C1 segment of cervical spinal cord (tissue), 14 donors: ENCODE data around the gene ZSCAN5A.
"Not testable (repeated sequence)": the region's sequence is repeated elsewhere in the genome, so short reads cannot be mapped to it uniquely, and the experiment has no call there.

Experiments
- DNase-seq, 14 donors: peaks; one replicate each; lab custom pipeline; 2025; lab: John Stamatoyannopoulos, UW

Gene ZSCAN5A

GRCh38 chr19:56210036-56210435 is 104.6 kb downstream of the ZSCAN5A start:
- not testable (repeated sequence) for DNase-seq

GRCh38 chr19:56209091-56209490 is 105.5 kb downstream of the ZSCAN5A start:
- DNase-seq, result no peak

GRCh38 chr19:56207581-56207980 is 107.1 kb downstream of the ZSCAN5A start:
- DNase-seq, result not testable (repeated sequence)

DNA sequence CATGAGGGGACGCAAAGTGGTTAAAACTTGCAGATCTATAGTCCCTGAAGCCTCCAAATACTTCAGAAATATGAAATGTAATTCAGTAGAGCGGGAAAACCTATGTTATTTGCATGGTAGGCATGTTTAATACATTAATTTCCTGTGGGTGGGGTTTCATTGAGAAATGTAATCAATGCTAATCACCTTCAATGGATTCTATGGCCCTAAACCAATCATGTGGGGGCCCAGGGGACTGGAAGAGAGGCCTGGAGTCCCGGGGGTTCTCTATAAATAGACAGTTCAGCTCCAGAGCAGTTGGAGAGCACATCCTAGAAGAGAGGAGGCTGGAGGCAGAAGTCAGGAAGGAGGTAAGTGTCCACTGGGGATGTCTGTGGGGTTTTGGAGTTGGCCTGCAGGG is 112.7 kb downstream of the ZSCAN5A start, which contains the start of gene ZSCAN5C:
TSS of gene ZSCAN5C (plus strand) at position 301 of the 400 bp plus-strand sequence. CDS start 3,641 bp downstream, outside the sequence.
- no peak for DNase-seq

- DNase-seq, result no peak
These were observed 115.0 kb downstream of the ZSCAN5A start for GRCh38 chr19:56199687-56200086.

DNA sequence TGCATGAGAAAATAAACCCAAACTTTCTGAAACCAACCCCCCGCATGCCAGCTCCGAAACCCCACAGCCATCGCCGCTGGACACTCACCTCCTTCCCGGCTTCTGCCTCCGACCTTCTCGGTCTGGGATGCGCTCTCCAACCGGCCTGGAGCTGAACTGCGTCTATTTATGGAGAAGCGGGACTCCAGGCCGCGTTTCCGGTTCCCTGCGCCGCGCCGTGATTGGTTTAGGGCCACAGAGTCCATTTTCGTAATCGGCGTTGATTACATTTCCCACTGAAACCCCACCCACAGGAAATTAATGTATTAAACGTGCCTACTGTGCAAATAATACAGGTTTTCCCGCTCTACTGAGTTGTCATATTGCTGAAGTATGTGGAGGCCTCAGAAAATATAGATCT is 117.0 kb downstream of the ZSCAN5A start, which contains the start of gene ZSCAN5B:
TSS of gene ZSCAN5B (minus strand) at position 138 of the 400 bp plus-strand sequence. CDS start 4,731 bp downstream, outside the sequence.
- DNase-seq, result not testable (repeated sequence)

DNA sequence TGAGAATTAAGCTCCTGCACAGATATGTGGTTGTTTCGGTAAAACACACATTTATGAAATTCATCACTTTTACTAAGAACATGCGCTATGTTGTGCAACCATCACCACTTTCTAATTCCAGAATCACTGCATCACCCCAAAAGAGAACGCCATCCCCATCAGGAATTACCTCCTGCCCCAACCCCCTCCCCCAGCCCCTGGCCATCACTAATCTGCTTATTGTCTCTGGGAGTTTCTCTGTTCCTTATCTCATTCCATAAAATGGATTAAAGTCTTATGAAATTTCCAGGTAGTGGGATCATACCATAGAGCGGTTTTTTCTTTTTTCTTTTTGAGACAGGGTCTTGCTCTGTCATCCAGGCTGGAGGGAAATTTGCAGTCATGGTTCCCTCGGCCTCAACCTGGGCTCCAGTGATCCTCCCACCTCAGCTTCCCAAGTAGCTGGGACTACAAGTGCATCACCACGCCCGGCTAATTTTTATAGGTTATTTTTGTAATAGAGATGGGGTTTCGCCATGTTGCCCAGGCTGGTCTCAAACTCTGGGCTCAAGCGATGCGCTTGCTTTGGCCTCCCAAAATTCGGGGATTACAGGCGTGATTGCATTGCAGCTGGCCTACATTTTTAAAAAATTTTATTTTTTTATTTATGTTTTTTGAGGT is 120.5 kb downstream of the ZSCAN5A start:
- DNase-seq, result no peak

DNA sequence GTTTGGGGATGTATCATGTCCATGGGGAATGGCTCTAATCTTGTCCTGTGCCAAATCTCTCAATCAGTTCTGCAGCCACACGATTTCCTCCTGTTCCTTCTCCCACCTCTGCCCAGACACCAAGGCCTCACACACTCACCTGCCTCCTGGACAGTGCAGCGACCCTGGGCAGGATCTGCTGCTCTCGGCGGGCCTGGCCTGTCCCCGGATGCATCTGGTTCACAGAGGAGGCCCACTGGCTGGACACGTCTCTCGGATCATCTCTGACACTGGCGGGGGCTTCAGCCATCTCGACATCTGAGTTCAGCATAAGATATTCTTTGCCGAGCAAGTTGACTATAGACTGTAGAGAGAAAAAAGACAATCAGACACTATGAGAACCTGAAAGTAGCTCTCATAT is 122.9 kb downstream of the ZSCAN5A start:
- no peak for DNase-seq

- no peak for DNase-seq
These were observed 123.5 kb downstream of the ZSCAN5A start for GRCh38 chr19:56191115-56191514.

DNA sequence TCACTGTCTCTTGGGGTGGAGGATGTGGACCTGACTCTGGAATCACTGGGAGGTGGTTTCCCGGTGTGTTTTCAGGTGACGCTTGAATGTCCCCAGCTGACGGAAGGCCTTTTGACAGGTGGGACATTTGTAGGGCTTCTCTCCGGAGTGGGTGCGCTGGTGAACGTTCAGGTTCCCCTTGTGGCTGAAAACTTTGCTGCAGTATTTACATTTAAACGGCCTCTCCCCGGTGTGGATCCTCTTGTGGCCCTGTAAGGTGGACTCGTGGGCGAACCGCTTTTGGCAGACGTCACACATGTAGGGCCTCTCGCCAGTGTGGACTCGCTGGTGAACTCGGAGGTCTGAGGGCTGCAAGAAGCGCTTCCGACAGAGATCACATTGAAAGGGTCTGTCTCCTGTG is 124.9 kb downstream of the ZSCAN5A start:
- no peak for DNase-seq

- no peak for DNase-seq
These were observed 136.9 kb downstream of the ZSCAN5A start for GRCh38 chr19:56177564-56178243.

DNA sequence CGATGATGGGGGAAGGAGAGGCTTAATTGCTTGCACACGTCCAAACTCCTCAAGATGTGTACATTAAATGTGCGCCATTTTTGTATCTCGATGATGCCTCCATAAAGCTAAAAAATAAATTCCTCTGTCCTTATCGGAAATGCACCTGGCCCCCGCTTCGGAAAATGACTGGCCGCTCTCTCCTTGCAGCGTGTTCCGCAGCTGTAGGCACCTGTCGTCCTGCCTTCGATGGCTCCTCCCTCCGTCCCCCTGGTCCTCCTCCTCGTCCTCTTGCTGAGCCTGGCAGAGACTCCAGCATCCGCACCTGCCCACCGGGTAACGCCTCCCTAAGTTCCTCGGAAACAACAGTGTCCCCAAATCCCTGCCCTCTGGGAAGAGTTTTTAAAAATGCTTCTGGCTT is 137.8 kb downstream of the ZSCAN5A start:
- DNase-seq, result no peak

DNA sequence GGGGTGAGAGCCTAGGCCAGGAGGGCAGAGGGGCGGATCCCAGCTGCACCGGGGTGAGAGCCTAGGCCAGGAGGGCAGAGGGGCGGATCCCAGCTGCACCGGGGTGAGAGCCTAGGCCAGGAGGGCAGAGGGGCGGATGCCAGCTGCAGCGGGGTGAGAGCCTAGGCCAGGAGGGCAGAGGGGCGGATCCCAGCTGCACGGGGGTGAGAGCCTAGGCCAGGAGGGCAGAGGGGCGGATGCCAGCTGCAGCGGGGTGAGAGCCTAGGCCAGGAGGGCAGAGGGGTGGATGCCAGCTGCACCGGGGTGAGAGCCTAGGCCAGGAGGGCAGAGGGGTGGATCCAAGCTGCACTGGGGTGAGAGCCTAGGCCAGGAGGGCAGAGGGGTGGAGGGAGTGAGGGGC is 138.3 kb downstream of the ZSCAN5A start:
- not testable (repeated sequence) for DNase-seq

GRCh38 chr19:56175861-56176307 is 138.8 kb downstream of the ZSCAN5A start, which contains the start of gene GALP:
GALP (plus strand) TSS chr19:56176008; CDS start chr19:56177109, 1,101 bp downstream.
- not testable (repeated sequence) for DNase-seq

- DNase-seq, result no peak
These were observed 140.1 kb downstream of the ZSCAN5A start for GRCh38 chr19:56174550-56174949.

DNA sequence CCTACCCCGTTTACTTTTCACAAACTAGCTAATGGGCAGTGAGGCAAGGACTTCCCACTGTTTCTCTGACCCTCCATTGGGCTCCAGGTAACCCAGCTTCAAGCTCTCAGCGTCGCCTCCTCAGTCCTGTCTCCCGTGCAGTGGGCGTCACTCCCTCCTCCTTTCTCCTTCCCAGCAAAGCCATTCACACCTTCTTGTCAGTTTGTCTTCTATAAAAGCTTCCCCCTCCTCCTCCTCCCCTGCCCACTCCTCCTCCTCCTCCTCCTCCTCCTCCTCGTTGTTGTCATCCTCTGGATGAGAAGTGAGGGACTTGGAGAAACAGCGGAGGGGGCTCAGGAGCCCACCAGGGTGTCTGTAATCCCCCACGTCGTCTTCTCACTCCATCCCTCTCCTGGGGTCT is 140.6 kb downstream of the ZSCAN5A start:
- no peak for DNase-seq
